AG04449 (cell line): ENCODE results near the gene AP3S2.

Experiments used
- CTCF ChIA-PET: fragments of 350-600 bp; formaldehyde crosslinking; extraction: SDS; loops from one replicate; lab custom pipeline; 2021; ENCODE audit warnings: antibody characterized with exemption; lab: Yijun Ruan, JAX
- POLR2A ChIA-PET: fragments of 400-600, 350-600 bp; formaldehyde crosslinking; extraction: SDS; loops from one replicate; lab custom pipeline; 2020; ENCODE audit warnings: antibody characterized with exemption, inconsistent platforms; lab: Yijun Ruan, JAX
- DNase-seq: peaks from one replicate; pipeline ENCODE4 v3.0.0-alpha.2; 2010; ENCODE audit warnings: low read depth, low spot score
- H3K4me3 ChIP-seq: 2 replicates; pipeline ENCODE4 v1.5.1; 2011; ENCODE audit warnings: low read depth, mild to moderate bottlenecking, control low read depth, low read length
- CTCF ChIP-seq: IDR thresholded peaks from one replicate; pipeline ENCODE4 v1.5.1; 2011; ENCODE audit warnings: mild to moderate bottlenecking, moderate library complexity, low read length, control low read depth, inconsistent platforms; ENCODE audit not compliant: insufficient read depth; ENCODE audit errors: missing control alignments

The AP3S2 gene

GRCh38 chr15:89905846-89906378 lies 12.1 kb upstream of the AP3S2 start:
- POLR2A ChIA-PET, result interaction anchor here (1.2 kb wide), 1 partner anchor 12 kb away, joined by 4 read pairs; the partner anchor contains the start of gene AP3S2
- DNase-seq, result no peak
- no peak overlapping the region for H3K4me3 ChIP-seq
- CTCF ChIA-PET, result interaction anchor here (0.8 kb wide), 1 partner anchor 31 kb away, joined by 3 read pairs; no protein-coding TSS in a partner anchor
- no peak for TF ChIP-seq CTCF

GRCh38 chr15:89904519-89904918 lies 10.7 kb upstream of the AP3S2 start:
- CTCF ChIA-PET, result interaction anchor here (1.3 kb wide), 1 partner anchor 30 kb away, joined by 3 read pairs; no protein-coding TSS in a partner anchor
- no peak overlapping the region for H3K4me3 ChIP-seq
- POLR2A ChIA-PET, result no interaction called here
- no peak for TF ChIP-seq CTCF
- no peak for DNase-seq

GRCh38 chr15:89903858-89904130 lies 10.0 kb upstream of the AP3S2 start:
- ChIA-PET CTCF (interaction anchor here (1.4 kb wide), 1 partner anchor 167 kb away, joined by 7 read pairs; no protein-coding TSS in a partner anchor), POLR2A (interaction anchor here (1.6 kb wide), 1 partner anchor 10 kb away, joined by 3 read pairs; the partner anchor contains the start of gene AP3S2)
- no peak overlapping the region for H3K4me3 ChIP-seq
- no peak for TF ChIP-seq CTCF
- no peak for DNase-seq

- ChIA-PET CTCF (interaction anchor here (1.4 kb wide), 1 partner anchor 168 kb away, joined by 7 read pairs; no protein-coding TSS in a partner anchor), POLR2A (interaction anchor here (1.6 kb wide), 1 partner anchor 10 kb away, joined by 3 read pairs; the partner anchor contains the start of gene AP3S2)
- no peak overlapping the region for H3K4me3 ChIP-seq
- no peak for DNase-seq
- TF ChIP-seq CTCF, result no peak
Measured at GRCh38 chr15:89903015-89903857, 9.4 kb upstream of the AP3S2 start.

GRCh38 chr15:89900849-89901248 lies 7.1 kb upstream of the AP3S2 start:
- no peak for TF ChIP-seq CTCF
- H3K4me3 ChIP-seq, result no peak overlapping the region
- ChIA-PET POLR2A (no interaction called here), CTCF (interaction anchor here (0.7 to 3.4 kb wide), 4 partner anchors 12 to 171 kb away, joined by 3 to 40 read pairs (median 4); no protein-coding TSS in a partner anchor)
- DNase-seq, result no peak
